ENCODE data around the gene CGA. TPM values are rescaled to one million over a fixed set of nuclear protein-coding genes. Genes with fewer than 3 reads are reported as not detected.

The CGA gene
- total RNA-seq, 1 experiment from 2014 or later, result not detected

- no TSS peak for BruUV-seq (replicated peaks)
- peak; percentile 65 for DNase-seq (ENCODE audit: unreplicated experiment)
These were observed 23.1 kb upstream of the CGA start for GRCh38 chr6:87118054-87118453.

DNA sequence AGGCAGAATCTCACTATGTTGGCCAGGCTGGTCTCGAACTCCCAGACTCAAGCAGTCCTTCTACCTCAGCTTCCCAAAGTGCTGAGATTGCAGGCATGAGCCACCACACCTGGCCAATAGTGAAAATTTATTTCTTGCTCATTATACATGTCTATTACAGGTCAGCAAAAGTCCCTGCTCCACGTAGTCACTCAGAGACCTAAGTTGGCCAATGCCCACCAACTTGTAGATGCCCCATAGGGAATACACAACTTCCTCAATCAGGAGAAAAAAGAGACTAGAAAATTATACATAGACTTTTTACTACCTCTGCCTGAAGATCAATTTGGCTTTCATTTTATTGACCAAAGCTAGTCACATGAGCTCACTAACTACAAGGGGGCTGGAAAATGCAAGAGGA, 22.0 kb upstream of the CGA start:
- H3K27me3 Mint-ChIP-seq (ENCODE audit: insufficient read depth, unreplicated experiment), result no peaks in the 10 kb centered on the region
- peaks cover 6% of the 10 kb centered on the region for H3K4me1 Mint-ChIP-seq (ENCODE audit: insufficient read depth, unreplicated experiment)

More at GRCh38 chr6:87118054-87118453, 23.1 kb upstream of the CGA start:
- Mint-ChIP-seq H3K4me1 (ENCODE audit: insufficient read depth, unreplicated experiment) (peaks cover 6% of the 10 kb centered on the region), H3K27ac (ENCODE audit: low read depth, unreplicated experiment) (peak overlapping the region; percentile 69), H3K27me3 (ENCODE audit: insufficient read depth, unreplicated experiment) (no peaks in the 10 kb centered on the region), H3K36me3 (ENCODE audit: insufficient read depth, unreplicated experiment) (no peaks in the 10 kb centered on the region), H3K9me3 (ENCODE audit: unreplicated experiment) (no peaks in the 10 kb centered on the region), H3K4me3 (ENCODE audit: unreplicated experiment) (no peak overlapping the region)
- ChIA-PET POLR2A (no interaction called here), CTCF (interaction anchor here (0.6 to 1.1 kb wide), 2 partner anchors 29 to 39 kb away, joined by 3 to 4 read pairs; no protein-coding TSS in a partner anchor)
- TF ChIP-seq CTCF (IDR thresholded peaks at IDR 0.05; ENCODE audit: unreplicated experiment), result no peak
- intact Hi-C loops (cut with micrococcal nuclease), result no loop called here

GRCh38 chr6:87115402-87116135, 20.7 kb upstream of the CGA start:
- CTCF ChIA-PET, result interaction anchor here (1.0 to 1.3 kb wide), 4 partner anchors 25 to 161 kb away, joined by 3 to 5 read pairs (median 4); no protein-coding TSS in a partner anchor
- Mint-ChIP-seq H3K27me3 (ENCODE audit: insufficient read depth, unreplicated experiment) (no peaks in the 10 kb centered on the region), H3K4me1 (ENCODE audit: insufficient read depth, unreplicated experiment) (peaks cover 6% of the 10 kb centered on the region), H3K36me3 (ENCODE audit: insufficient read depth, unreplicated experiment) (no peaks in the 10 kb centered on the region), H3K9me3 (ENCODE audit: unreplicated experiment) (no peaks in the 10 kb centered on the region), H3K27ac (ENCODE audit: low read depth, unreplicated experiment) (no peak overlapping the region), H3K4me3 (ENCODE audit: unreplicated experiment) (no peak overlapping the region)
- TF ChIP-seq CTCF (IDR thresholded peaks at IDR 0.05; ENCODE audit: unreplicated experiment), result no peak
- intact Hi-C loops (cut with micrococcal nuclease), result no loop called here
- no peak for DNase-seq (ENCODE audit: unreplicated experiment)
- POLR2A ChIA-PET, result interaction anchor here (0.6 kb wide), 1 partner anchor 1402 kb away, joined by 3 read pairs; no protein-coding TSS in a partner anchor
- no TSS peak for BruUV-seq (replicated peaks)

More for the DNA sequence above, 22.0 kb upstream of the CGA start:
- H3K27ac Mint-ChIP-seq (ENCODE audit: low read depth, unreplicated experiment), result no peak overlapping the region
- intact Hi-C loops (cut with micrococcal nuclease), result no loop called here
- ChIA-PET POLR2A (no interaction called here), CTCF (interaction anchor here (0.7 to 1.3 kb wide), 4 partner anchors 36 to 160 kb away, joined by 3 to 4 read pairs (median 4); no protein-coding TSS in a partner anchor)
- H3K4me3 Mint-ChIP-seq (ENCODE audit: unreplicated experiment), result no peak overlapping the region
- no peaks in the 10 kb centered on the region for H3K9me3 Mint-ChIP-seq (ENCODE audit: unreplicated experiment)
- no peak for DNase-seq (ENCODE audit: unreplicated experiment)
- TF ChIP-seq CTCF (IDR thresholded peaks at IDR 0.05; ENCODE audit: unreplicated experiment), result no peak
- no TSS peak for BruUV-seq (replicated peaks)
- no peaks in the 10 kb centered on the region for H3K36me3 Mint-ChIP-seq (ENCODE audit: insufficient read depth, unreplicated experiment)

GRCh38 chr6:87110636-87111035, 15.7 kb upstream of the CGA start:
- CTCF ChIA-PET, result no interaction called here
- Mint-ChIP-seq H3K27ac (ENCODE audit: low read depth, unreplicated experiment) (no peak overlapping the region), H3K36me3 (ENCODE audit: insufficient read depth, unreplicated experiment) (no peaks in the 10 kb centered on the region), H3K4me1 (ENCODE audit: insufficient read depth, unreplicated experiment) (no peaks in the 10 kb centered on the region), H3K9me3 (ENCODE audit: unreplicated experiment) (no peaks in the 10 kb centered on the region), H3K27me3 (ENCODE audit: insufficient read depth, unreplicated experiment) (no peaks in the 10 kb centered on the region), H3K4me3 (ENCODE audit: unreplicated experiment) (no peak overlapping the region)
- intact Hi-C loops (cut with micrococcal nuclease), result no loop called here
- TF ChIP-seq CTCF (IDR thresholded peaks at IDR 0.05; ENCODE audit: unreplicated experiment), result no peak
- POLR2A ChIA-PET, result no interaction called here
- BruUV-seq (replicated peaks), result no TSS peak
- no peak for DNase-seq (ENCODE audit: unreplicated experiment)
